Fibroblast of lung (primary cell): ENCODE data around the gene PHGDH.

Experiments used
- EZH2 ChIP-seq: IDR thresholded peaks from 2 replicates; pipeline ENCODE4 v1.5.1; 2012; ENCODE audit warnings: low read length, control low read depth, mild to moderate bottlenecking; ENCODE audit errors: missing control alignments
- TF ChIP-seq, protein P1 (sequence below), 2 donors: IDR thresholded peaks in 1 of 2; conservative IDR thresholded peaks in 1 of 2; 1 replicate in 1 of 2; 2 replicates in 1 of 2; pipeline ENCODE4 v1.5.1; 2011 to 2012; ENCODE audit warnings: low read length in 2 of 2, control low read depth in 1 of 2, inconsistent platforms in 1 of 2, low read depth in 1 of 2, mild to moderate bottlenecking in 1 of 2

DNA sequence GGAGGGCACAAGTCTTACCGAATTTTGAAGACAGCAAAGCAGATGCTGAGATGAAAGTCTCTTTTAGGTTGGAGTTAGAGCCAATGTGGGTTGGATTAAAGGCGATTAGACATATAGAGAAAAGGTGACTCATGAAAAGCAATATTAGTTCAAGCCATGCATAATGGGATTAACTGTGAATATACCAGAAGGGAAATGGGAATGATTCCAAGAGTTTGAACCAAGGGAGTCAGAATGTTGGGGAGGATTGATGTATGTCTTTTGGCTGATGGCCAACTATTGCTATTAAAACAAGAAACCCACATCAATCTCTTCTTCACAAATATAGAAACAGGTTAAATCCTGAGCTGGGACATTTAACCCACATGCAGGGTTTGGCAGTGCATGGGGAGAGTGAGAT lies 55.8 kb downstream of the PHGDH start:
- TF ChIP-seq, protein P1, sequence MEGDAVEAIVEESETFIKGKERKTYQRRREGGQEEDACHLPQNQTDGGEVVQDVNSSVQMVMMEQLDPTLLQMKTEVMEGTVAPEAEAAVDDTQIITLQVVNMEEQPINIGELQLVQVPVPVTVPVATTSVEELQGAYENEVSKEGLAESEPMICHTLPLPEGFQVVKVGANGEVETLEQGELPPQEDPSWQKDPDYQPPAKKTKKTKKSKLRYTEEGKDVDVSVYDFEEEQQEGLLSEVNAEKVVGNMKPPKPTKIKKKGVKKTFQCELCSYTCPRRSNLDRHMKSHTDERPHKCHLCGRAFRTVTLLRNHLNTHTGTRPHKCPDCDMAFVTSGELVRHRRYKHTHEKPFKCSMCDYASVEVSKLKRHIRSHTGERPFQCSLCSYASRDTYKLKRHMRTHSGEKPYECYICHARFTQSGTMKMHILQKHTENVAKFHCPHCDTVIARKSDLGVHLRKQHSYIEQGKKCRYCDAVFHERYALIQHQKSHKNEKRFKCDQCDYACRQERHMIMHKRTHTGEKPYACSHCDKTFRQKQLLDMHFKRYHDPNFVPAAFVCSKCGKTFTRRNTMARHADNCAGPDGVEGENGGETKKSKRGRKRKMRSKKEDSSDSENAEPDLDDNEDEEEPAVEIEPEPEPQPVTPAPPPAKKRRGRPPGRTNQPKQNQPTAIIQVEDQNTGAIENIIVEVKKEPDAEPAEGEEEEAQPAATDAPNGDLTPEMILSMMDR (conservative IDR thresholded peaks at IDR 0.05 in 1 of 2, IDR thresholded peaks at IDR 0.05 in 1 of 2; ENCODE audit: low read depth in 1 of 2, low read length in 2 of 2), result no peak
- no peak for TF ChIP-seq EZH2
